ENCODE results near the gene WLS. TPM values are rescaled to one million over a fixed set of nuclear protein-coding genes. Genes with fewer than 3 reads are reported as not detected.
A peak's percentile ranks its signal among the peaks of the same experiment; 100 is the strongest.
"Not testable (repeated sequence)": the region's sequence is repeated elsewhere in the genome, so short reads cannot be mapped to it uniquely, and the experiment has no call there.

WLS gene
- 20.2 and 47.9 TPM in 2 replicates for total RNA-seq

- DNase-seq (ENCODE audit: low read depth in 2 of 2) = peak; percentile 60 to 78
Measured at GRCh38 chr1:68232289-68233148, at the start of gene WLS. Gene WLS, minus strand, starts transcription at chr1:68232523. Its CDS starts 224 bp downstream, at chr1:68232299.

DNA sequence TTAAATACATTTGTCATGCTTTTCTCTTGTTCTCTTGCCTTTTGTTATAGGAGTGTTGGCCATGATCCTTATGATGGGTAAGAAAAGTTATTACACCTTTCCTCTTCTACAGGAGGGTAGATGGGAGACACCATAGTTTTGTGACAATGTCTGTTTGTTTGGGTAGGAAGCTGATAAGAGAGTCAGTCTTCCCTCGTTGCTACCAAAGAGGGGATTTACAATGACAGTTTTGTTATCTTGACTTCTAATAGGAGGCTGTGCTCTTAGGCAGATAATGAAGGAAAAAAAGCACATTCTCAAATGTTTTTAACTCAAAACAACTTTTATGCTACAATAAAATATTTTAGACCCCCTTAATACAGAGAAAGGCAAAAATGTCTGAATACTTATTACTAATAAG, 48.0 kb upstream of the WLS start:
- no peak for DNase-seq (ENCODE audit: low read depth in 2 of 2)

- DNase-seq (ENCODE audit: low read depth in 2 of 2) = no peak
Measured at GRCh38 chr1:68279846-68280245, 47.5 kb upstream of the WLS start.

DNA sequence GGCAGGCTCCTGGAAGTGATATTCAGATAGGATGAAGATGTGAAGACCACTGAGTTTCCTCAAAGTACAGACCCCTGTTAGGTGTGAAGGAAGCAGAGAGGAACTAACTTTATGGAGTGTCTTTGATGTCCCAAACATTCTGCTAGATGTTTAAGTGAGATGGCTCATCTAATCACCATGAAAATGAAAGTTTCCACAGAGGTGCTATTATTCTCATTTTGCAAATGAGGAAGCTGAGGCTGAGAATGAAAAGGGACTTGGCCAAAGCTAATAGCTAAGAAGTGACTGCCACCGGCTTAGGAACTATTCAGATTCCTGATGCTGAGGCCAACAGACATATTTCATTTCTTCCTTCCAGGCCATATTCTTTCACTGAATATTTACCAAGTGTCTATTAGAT, 45.9 kb upstream of the WLS start:
- DNase-seq (ENCODE audit: low read depth in 2 of 2) = no peak

DNA sequence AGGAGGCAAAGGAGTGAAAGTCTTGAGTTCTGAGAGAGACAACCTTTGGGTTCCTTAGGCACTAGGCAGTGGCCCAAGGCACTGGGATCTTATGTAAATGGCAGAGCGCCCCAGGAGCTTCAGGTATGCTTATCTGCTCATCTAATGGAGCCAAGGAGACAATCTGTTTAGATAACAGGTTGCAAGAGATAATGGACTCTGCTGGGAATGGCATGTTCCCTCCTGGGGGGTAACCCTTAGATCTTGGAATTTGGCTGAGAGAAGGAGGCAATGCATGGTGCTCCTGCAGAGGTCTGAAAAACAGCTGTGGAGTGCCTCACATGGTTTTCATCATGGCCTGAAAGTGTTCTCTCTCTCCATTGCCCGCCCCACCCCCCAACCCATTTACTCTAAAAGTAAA, 44.1 kb upstream of the WLS start:
- no peak for DNase-seq (ENCODE audit: low read depth in 2 of 2)

GRCh38 chr1:68273530-68273929, 41.2 kb upstream of the WLS start:
- no peak for DNase-seq (ENCODE audit: low read depth in 2 of 2)

GRCh38 chr1:68271596-68271995, 39.3 kb upstream of the WLS start:
- DNase-seq (ENCODE audit: low read depth in 2 of 2) = no peak

GRCh38 chr1:68270951-68271350, 38.6 kb upstream of the WLS start:
- peak in 1 of 2 donors; percentile 2 for DNase-seq (ENCODE audit: low read depth in 2 of 2)

- peak in 1 of 2 donors; percentile 6 for DNase-seq (ENCODE audit: low read depth in 2 of 2)
Measured at GRCh38 chr1:68269637-68270430, 37.5 kb upstream of the WLS start.

- DNase-seq (ENCODE audit: low read depth in 2 of 2) = no peak
Measured at GRCh38 chr1:68268896-68269483, 36.7 kb upstream of the WLS start.

DNA sequence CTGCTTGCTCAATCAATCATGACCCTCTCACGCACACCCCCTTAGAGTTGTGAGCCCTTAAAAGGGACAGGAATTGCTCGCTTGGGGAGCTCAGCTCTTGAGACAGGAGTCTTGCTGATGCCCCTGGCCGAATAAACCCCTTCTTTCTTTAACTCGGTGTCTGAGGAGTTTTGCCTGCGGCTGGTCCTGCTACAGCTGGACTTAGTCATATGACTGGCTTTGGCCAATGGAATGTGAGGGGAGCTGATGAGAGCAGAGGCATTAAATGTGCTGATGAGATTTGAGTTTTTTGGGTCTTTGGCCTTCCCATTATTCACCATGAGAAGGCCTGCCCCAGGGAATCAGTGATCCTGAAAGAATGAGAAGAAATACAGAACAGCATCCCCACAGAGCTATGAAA, 24.5 kb upstream of the WLS start:
- not testable (repeated sequence) for DNase-seq (ENCODE audit: low read depth in 2 of 2)

GRCh38 chr1:68255301-68255700, 23.0 kb upstream of the WLS start:
- no peak for DNase-seq (ENCODE audit: low read depth in 2 of 2)

DNA sequence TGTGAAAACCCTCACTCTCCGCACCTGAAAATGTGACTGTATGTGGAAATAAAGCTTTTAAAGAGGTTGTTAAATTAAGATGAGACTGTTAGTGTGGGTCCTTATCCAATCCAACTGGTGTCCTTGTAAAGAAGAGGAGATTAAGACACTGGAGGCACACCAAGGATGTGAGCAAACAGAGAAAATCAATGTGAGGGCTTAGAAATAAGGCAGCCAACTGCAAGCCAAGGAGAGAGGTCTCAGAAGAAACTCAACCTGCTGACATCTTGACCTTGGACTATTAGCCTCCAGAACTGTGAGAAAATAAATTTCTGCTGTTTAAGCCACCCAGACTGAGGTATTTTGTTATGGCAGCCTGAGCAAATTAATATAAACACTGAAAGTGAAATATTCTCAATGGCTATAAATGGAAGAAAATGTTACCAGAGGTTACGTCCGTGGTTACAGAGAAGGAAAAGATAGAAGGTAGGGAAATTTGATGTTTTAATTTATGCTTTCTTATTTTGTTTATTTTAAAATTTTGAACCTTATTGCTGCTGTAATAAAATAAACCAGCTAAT, 22.4 kb upstream of the WLS start:
- DNase-seq (ENCODE audit: low read depth in 2 of 2) = no peak

- no peak for DNase-seq (ENCODE audit: low read depth in 2 of 2)
Measured at GRCh38 chr1:68237040-68237439, 4.7 kb upstream of the WLS start.

DNA sequence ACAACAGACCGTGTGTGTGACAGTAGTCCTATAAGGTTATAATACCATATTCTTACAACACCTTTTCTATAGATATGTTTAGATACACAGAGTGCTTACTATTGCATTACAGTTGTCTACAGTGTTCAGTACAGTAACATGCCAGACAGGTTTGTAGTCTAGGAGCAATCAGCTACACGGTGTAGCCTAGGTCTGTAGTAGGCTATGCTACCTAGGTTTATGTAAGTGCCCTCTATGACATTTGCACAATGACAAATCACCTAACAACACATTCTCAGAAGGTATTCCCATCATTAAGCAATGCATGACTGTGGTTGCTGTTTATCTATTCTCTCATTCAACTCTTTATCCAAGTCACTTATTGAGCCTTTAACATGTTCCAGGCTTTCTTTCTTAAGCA, 1.8 kb upstream of the WLS start:
- DNase-seq (ENCODE audit: low read depth in 2 of 2) = no peak

- no peak for DNase-seq (ENCODE audit: low read depth in 2 of 2)
Measured at GRCh38 chr1:68233202-68233601, 879 bp upstream of the WLS start.

- peak; percentile 52 to 89 for DNase-seq (ENCODE audit: low read depth in 2 of 2)
Measured at GRCh38 chr1:68231627-68232288, 565 bp downstream of the WLS start.

DNA sequence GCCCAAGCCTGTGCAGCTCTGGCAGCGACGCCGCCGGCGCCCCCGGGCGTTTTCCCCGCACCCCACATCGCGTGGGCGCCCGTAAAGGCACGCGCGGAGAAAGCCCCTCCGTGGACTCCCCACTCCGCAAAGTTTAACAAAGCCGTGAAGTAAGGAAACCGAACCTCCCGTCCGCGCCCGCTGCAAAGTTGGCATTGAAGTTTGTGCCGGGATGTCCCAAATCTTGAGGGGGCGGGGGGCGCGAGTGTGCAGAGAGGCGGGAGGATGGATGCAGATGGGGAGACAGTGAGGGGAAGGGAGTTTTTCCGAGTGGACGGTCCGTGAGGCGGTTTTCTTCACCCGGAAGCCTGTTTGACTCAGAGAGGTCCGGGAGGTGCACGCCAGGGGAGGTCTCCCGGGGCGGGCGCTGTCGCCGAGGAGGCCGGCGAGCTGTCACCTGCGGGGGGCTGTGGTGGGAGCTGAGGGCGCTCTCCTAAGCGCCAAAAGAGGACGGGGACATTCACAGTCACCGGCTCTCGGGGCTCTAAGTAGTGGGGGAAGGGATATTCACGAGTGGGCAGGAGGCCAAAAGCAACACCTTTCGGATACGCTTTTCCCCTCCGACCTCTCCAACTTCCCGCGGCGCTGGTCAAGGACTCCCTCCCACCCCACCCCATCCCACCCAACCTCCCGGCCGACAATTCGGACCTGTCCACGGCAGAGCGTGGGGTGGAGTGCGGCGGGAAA, 1.3 kb downstream of the WLS start:
- DNase-seq (ENCODE audit: low read depth in 2 of 2) = peak; percentile 28 to 48

- DNase-seq (ENCODE audit: low read depth in 2 of 2) = peak; percentile 53 to 66
Measured at GRCh38 chr1:68230484-68230802, 1.9 kb downstream of the WLS start.

DNA sequence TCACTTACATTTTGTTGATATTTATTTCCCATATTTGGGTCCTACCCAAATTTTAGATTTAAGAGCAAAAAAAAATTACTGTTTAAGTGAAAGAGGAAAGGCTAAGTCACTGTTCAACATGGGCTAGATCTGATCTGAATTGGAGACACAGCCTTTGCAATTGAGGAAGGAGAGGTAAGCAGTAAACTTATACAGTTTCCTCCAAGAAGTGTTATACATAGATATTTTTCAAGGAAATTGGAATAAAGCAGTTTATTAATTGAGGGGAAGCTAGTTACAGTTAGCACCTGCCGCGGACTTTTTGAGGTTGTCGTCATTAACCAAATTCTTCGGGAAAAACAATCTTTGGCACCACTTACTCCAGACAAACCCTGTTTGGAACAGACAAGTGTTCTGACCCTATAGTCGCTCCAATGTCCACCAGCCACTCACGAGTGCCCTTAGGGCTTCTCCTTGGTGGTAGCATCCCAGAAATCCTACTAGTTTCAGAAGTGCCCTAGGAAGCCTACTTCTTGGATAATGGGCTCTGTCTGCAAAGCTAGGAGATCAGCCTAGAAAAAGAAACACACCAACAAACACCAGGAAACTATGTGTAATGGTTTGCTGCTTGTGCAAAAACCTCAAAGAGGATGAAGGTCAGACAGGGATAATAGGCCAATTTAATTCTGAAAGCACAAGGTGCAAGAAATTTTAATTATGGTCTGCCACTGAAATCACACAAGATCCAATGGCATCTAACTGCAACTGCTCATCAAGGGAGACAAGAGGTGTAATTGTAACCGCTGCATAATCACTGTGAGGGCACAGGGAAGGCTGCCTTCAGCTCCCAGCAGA, 2.5 kb downstream of the WLS start:
- DNase-seq (ENCODE audit: low read depth in 2 of 2) = peak; percentile 14 to 47

Measured in lung microvascular endothelial cell (primary cell).